VCaP (cell line): ENCODE measurements around the gene KCTD1.

Experiments
- H3K27ac ChIP-seq: fragments of 450-650 bp; 2 replicates; pipeline ENCODE4 v1.5.1; 2017
- TF ChIP-seq, protein P1 (sequence below): fragments of 450-650 bp; conservative IDR thresholded peaks from 2 replicates; pipeline ENCODE4 v1.5.1; 2017; ENCODE audit warnings: mild to moderate bottlenecking, moderate library complexity

Gene KCTD1

GRCh38 chr18:26459884-26460283 is 88.5 kb downstream of the KCTD1 start:
- no peak overlapping the region for H3K27ac ChIP-seq

DNA sequence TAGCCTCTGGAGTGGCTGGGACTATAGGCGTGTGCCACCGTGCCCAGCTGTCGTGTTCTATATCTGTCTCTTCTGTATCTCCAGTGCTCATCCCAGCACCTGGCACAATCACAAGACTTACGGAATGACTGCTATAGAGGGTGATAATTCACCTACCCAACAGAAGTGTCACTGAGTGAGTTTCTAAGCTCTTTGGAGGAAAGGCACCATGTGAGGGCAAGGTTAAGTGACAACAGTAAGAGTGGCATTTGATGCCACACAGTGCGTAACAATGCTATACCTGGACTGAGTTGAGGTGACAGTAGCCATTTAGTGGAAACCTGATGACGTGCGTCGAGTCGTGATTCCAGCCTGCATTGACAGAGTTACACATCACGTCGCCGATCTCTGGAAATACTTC is 89.0 kb downstream of the KCTD1 start:
- H3K27ac ChIP-seq, result no peak overlapping the region
- TF ChIP-seq, protein P1, sequence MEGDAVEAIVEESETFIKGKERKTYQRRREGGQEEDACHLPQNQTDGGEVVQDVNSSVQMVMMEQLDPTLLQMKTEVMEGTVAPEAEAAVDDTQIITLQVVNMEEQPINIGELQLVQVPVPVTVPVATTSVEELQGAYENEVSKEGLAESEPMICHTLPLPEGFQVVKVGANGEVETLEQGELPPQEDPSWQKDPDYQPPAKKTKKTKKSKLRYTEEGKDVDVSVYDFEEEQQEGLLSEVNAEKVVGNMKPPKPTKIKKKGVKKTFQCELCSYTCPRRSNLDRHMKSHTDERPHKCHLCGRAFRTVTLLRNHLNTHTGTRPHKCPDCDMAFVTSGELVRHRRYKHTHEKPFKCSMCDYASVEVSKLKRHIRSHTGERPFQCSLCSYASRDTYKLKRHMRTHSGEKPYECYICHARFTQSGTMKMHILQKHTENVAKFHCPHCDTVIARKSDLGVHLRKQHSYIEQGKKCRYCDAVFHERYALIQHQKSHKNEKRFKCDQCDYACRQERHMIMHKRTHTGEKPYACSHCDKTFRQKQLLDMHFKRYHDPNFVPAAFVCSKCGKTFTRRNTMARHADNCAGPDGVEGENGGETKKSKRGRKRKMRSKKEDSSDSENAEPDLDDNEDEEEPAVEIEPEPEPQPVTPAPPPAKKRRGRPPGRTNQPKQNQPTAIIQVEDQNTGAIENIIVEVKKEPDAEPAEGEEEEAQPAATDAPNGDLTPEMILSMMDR, result no peak

More at GRCh38 chr18:26459884-26460283, 88.5 kb downstream of the KCTD1 start:
- TF ChIP-seq, protein P1, result no peak

- H3K27ac ChIP-seq, result no peak overlapping the region
- TF ChIP-seq, protein P1, result no peak
These were observed 89.7 kb downstream of the KCTD1 start for GRCh38 chr18:26458526-26459232.

- H3K27ac ChIP-seq, result no peak overlapping the region
These were observed 90.6 kb downstream of the KCTD1 start for GRCh38 chr18:26457611-26458353.

DNA sequence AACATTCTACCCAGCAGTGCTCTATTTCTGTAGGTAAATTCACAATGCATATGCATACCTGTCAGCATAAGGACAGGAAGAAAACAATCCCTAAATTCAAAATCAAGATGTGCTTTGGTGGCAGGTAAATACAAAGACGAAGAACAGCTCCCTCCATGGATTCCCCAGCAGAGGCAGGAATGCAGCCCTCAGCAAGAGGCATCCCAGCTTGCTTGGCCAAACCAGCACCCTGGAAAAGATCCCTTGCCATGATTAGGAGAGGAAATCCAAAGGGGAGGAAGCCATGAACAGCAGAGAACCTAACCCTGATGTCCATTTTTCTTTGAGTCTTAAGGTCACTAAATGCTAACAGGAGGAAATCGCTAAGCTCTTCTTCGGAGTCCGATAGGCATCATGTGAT is 91.2 kb downstream of the KCTD1 start:
- no peak overlapping the region for H3K27ac ChIP-seq

More at GRCh38 chr18:26457611-26458353, 90.6 kb downstream of the KCTD1 start:
- TF ChIP-seq, protein P1, result no peak

DNA sequence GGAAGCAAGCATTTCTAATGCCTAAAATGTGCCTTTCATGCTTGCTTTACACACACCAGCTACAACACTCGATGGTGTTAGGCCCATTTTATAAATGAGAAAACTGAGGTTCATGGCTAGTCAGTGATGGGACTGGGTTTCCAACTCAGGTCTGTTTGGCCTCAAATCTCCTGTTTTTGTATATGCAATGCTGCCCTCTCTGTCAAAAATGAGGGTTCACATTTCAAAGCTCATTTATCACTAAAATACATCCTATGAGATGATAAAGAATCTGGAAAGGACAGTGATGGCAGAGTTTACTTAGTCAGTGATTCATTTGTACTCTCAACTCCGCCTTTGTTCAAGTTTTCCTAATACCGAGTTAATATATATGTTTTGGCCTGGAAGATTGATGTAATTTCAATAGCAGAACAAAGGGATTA is 92.3 kb downstream of the KCTD1 start:
- H3K27ac ChIP-seq, result no peak overlapping the region
- TF ChIP-seq, protein P1, result no peak

More for the DNA sequence above, 91.2 kb downstream of the KCTD1 start:
- TF ChIP-seq, protein P1, result no peak

- TF ChIP-seq, protein P1, result no peak
- no peak overlapping the region for H3K27ac ChIP-seq
These were observed 92.7 kb downstream of the KCTD1 start for GRCh38 chr18:26455639-26456038.
